Globus pallidus (tissue), 1 donor: ENCODE results near the gene MED27.

Experiments
- DNase-seq: peaks from one replicate; pipeline ENCODE4 v3.0.0-alpha.2; 2015; ENCODE audit warnings: low spot score

Gene MED27

DNA sequence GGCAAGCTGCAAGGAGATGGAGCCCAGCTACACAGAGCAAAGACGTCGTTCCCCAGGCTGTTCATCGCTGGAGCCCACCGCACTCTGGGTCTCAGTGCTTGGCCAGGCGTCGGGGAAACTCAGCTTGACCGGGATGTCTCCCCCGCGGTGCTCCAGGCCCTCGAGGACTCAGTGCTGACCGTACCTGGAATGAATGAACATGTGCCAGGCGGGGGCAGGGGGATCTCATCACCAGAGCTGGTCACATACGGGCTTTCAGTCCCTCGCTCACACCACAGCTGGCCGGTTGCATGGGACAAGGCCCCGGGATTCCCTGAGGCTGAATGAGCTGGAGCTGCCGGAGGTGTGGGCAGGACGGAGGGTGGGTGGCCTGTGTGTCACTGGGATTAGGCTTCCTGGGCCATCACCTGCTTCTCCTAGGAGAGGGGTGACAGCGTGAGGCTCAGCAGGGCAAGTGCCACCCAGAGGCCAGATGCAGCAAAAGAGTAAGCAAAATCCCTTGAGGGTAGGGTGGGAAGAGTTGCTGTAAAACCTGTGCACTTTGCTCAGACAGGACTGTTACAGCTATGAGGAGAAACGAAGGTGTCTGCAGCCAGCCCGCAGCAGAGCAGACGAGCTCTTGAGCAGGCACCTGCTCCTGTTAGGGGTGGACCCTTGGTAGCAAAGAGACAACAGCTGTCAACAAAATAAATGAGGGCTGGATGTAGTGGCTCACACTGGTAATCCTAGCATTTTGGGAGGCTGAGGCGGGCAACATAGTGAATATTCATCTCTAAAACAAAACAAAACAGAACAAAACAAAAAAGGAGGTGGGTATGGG lies 269.1 kb downstream of the MED27 start:
- DNase-seq: no peak
